Measurements from ENCODE around the gene APOL6.

The APOL6 gene

DNA sequence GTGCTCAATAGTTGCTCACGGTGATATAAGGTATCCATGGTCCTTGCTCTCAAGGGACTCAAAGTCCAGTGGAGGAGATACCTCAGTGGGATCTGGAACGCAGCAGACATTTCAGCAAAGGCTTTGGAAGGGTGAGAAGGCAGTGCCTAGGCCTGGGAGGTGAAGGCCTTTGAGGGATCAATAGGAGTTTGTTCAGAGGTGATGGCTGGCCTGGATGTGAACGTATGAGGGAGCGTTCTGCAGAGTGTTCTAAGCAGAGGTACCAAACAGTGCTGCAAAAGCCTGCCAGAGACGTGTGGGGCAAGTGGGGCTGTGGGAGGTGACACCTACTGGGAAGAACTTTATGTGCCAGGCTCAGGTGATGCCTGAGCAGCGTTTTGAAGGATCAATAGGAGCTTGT lies 23.7 kb upstream of the APOL6 start:
- no peak for DNase-seq (ENCODE audit: low read depth)
- H3K4me3 ChIP-seq (ENCODE audit: low read length) = no peak overlapping the region
- TF ChIP-seq CTCF (conservative IDR thresholded peaks at IDR 0.05; ENCODE audit: low read length) = no peak

DNA sequence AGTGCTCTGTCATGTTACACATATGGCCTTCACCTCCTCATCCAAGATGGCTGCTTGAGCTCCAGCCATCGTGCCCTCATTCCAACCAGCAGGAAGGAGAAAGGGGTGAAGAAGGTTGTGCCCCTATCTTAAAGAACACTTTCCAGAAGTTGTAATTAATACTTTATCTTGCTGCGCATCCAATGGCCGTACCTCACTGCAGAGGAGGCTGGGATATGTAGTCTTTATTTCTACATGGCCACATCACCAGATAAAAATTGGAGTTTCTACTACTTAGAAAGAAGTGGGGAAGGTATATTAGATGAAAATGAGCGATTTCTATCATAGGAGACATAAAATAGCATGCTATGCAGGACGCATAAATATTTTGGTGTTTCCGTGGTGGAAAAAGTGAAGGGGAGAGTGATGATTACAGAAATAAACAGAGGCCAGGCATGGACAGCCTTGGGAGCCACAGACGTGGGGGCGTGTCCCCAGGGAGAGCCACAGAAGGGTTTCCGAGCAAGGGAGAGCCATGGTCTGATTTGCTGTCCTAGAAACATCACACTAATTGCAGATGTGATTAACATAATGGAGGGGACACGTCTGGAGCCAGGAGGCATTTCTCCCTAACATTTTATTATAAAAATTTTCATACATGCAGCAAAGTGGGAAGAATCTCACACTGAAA lies 22.3 kb upstream of the APOL6 start:
- TF ChIP-seq CTCF (conservative IDR thresholded peaks at IDR 0.05; ENCODE audit: low read length) = no peak
- no peak overlapping the region for H3K4me3 ChIP-seq (ENCODE audit: low read length)
- DNase-seq (ENCODE audit: low read depth) = no peak

GRCh38 chr22:35627267-35628041 lies 20.8 kb upstream of the APOL6 start:
- TF ChIP-seq CTCF (conservative IDR thresholded peaks at IDR 0.05; ENCODE audit: low read length) = peak; percentile 64
- H3K4me3 ChIP-seq (ENCODE audit: low read length) = peak overlapping the region; percentile 72
- peak; percentile 90 for DNase-seq (ENCODE audit: low read depth)

- DNase-seq (ENCODE audit: low read depth) = no peak
- no peak for TF ChIP-seq CTCF (conservative IDR thresholded peaks at IDR 0.05; ENCODE audit: low read length)
- H3K4me3 ChIP-seq (ENCODE audit: low read length) = no peak overlapping the region
Observed at GRCh38 chr22:35628732-35629131, 19.5 kb upstream of the APOL6 start.

DNA sequence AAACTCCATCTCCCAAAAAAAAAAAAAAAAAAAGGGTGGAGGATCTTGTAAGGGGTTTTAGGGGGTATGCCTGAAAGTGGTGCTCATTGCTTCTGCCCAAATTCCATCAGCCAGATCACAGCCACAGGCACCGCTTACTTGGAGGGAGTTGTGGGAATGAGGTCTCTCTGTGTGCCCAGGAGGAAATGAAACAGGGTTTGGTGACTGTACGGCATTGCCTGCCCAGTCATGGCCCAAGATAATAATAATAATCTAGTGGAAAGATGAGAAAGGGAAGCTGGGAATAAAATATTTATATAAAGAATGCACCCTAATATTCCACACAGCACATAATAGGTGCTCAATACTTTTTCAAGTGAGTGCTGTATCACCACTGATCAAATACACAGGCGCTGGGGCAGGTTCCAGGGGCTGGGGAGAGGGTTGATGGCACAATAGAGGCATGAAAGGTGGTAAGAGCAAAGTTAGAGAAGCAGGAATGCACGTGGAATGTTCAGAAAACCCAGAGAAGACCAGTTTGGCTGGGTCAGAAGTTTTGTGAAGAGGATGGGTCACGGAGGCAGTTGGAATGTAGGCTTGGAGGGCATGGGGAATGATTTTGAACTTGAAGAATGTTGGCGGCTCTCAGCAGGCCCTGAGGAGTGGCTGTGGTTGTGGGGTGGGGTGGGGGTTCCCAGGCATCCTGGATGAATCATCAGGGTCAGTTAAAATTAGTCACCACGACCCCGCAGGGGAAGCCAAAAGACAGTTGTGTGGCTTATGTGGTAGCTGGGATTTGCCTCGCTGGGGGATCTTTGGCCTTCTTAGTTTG lies 18.6 kb upstream of the APOL6 start:
- no peak for TF ChIP-seq CTCF (conservative IDR thresholded peaks at IDR 0.05; ENCODE audit: low read length)
- H3K4me3 ChIP-seq (ENCODE audit: low read length) = peak overlapping the region; percentile 22
- DNase-seq (ENCODE audit: low read depth) = peak; percentile 99

DNA sequence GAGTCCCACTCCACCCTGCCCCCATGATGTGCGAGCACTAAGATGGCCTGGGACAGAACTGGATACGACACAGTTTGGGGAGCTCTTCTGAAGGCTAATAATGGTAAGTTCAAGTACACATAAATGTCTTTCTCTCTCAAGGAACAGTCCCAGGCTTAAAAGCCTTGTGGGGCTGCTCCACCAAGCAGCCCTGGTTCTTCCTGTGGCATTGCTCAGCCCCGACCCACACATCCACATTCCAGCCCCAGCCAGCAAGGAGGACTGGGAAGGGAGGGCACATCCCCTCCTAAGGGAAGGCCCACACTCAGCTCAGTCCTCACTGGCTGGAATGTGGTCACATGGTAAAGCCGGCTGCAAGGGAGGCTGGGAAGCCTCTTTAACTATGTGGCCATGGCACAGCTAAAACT lies 17.9 kb upstream of the APOL6 start:
- peak; percentile 80 for DNase-seq (ENCODE audit: low read depth)
- TF ChIP-seq CTCF (conservative IDR thresholded peaks at IDR 0.05; ENCODE audit: low read length) = no peak
- no peak overlapping the region for H3K4me3 ChIP-seq (ENCODE audit: low read length)

Measured in AG10803 (cell line).